WERI-Rb-1 (cell line): ENCODE measurements around the gene ZMYND11.
"Not testable (repeated sequence)": the region's sequence is repeated elsewhere in the genome, so short reads cannot be mapped to it uniquely, and the experiment has no call there.

Experiments
- DNase-seq: peaks from one replicate; pipeline ENCODE4 v3.0.0-alpha.2; 2020
- H3K27ac ChIP-seq: fragments of 250-450 bp; sonication (Bioruptor Pico); 2 replicates; pipeline ENCODE4 v1.5.1; 2020; ENCODE audit warnings: mild to moderate bottlenecking, moderate library complexity
- H3K27me3 ChIP-seq: fragments of 250-450 bp; sonication (Bioruptor Pico); 2 replicates; pipeline ENCODE4 v1.5.1; 2021; ENCODE audit warnings: mild to moderate bottlenecking, low read depth, moderate library complexity; ENCODE audit not compliant: insufficient read depth, severe bottlenecking
- H3K36me3 ChIP-seq: fragments of 250-450 bp; sonication (Bioruptor Pico); 2 replicates; pipeline ENCODE4 v1.5.1; 2020; ENCODE audit warnings: mild to moderate bottlenecking, moderate library complexity
- H3K4me3 ChIP-seq: 2 replicates; pipeline ENCODE4 v1.5.1; 2011; ENCODE audit warnings: low read depth, mild to moderate bottlenecking, control low read depth, low read length
- H3K9me3 ChIP-seq: fragments of 250-450 bp; sonication (Bioruptor Pico); 2 replicates; pipeline ENCODE4 v1.5.1; 2021; ENCODE audit warnings: mild to moderate bottlenecking, moderate library complexity; ENCODE audit not compliant: severe bottlenecking
- CTCF ChIP-seq: IDR thresholded peaks from 2 replicates; pipeline ENCODE4 v1.5.1; 2011; ENCODE audit warnings: low read depth, mild to moderate bottlenecking, control low read depth, inconsistent platforms, low read length

ZMYND11 gene

GRCh38 chr10:184174-184573, 48.9 kb downstream of the ZMYND11 start:
- no peak for TF ChIP-seq CTCF
- Histone ChIP-seq H3K9me3 (no peaks in the 10 kb centered on the region), H3K36me3 (no peaks in the 10 kb centered on the region), H3K27me3 (no peaks in the 10 kb centered on the region), H3K4me3 (no peak overlapping the region), H3K27ac (no peak overlapping the region)
- no peak for DNase-seq

GRCh38 chr10:184911-185310, 49.7 kb downstream of the ZMYND11 start:
- DNase-seq: no peak
- Histone ChIP-seq H3K4me3 (no peak overlapping the region), H3K27ac (no peak overlapping the region), H3K36me3 (no peaks in the 10 kb centered on the region), H3K9me3 (no peaks in the 10 kb centered on the region), H3K27me3 (no peaks in the 10 kb centered on the region)
- TF ChIP-seq CTCF: no peak

GRCh38 chr10:185571-185970, 50.3 kb downstream of the ZMYND11 start:
- DNase-seq, H3K9me3 ChIP-seq, H3K4me3 ChIP-seq, H3K27ac ChIP-seq, H3K27me3 ChIP-seq, H3K36me3 ChIP-seq: not testable (repeated sequence)

GRCh38 chr10:186911-187310, 51.7 kb downstream of the ZMYND11 start:
- TF ChIP-seq CTCF: no peak
- H3K27ac ChIP-seq: no peak overlapping the region

GRCh38 chr10:188546-188945, 53.3 kb downstream of the ZMYND11 start:
- no peaks in the 10 kb centered on the region for H3K9me3 ChIP-seq
- no peak overlapping the region for H3K4me3 ChIP-seq
- no peak overlapping the region for H3K27ac ChIP-seq
- H3K27me3 ChIP-seq: no peaks in the 10 kb centered on the region
- TF ChIP-seq CTCF: no peak
- no peaks in the 10 kb centered on the region for H3K36me3 ChIP-seq
- DNase-seq: no peak

More at GRCh38 chr10:186911-187310, 51.7 kb downstream of the ZMYND11 start:
- Histone ChIP-seq H3K4me3 (no peak overlapping the region), H3K27me3 (no peaks in the 10 kb centered on the region), H3K9me3 (no peaks in the 10 kb centered on the region), H3K36me3 (no peaks in the 10 kb centered on the region)
- no peak for DNase-seq

- DNase-seq: no peak
- Histone ChIP-seq H3K27me3 (no peaks in the 10 kb centered on the region), H3K36me3 (no peaks in the 10 kb centered on the region), H3K4me3 (no peak overlapping the region), H3K27ac (no peak overlapping the region), H3K9me3 (no peaks in the 10 kb centered on the region)
- TF ChIP-seq CTCF: no peak
Measured at GRCh38 chr10:190216-190615, 55.0 kb downstream of the ZMYND11 start.
